Measurements from ENCODE around the gene AFMID.

Gene AFMID

GRCh38 chr17:78180083-78180482, 7.1 kb upstream of the AFMID start:
- no peak for DNase-seq (ENCODE audit: low read depth)

- no peak for DNase-seq (ENCODE audit: low read depth)
These were observed 6.7 kb upstream of the AFMID start for GRCh38 chr17:78180508-78180907.

GRCh38 chr17:78182504-78182903, 4.7 kb upstream of the AFMID start:
- DNase-seq (ENCODE audit: low read depth): no peak

- DNase-seq (ENCODE audit: low read depth): no peak
These were observed 3.2 kb upstream of the AFMID start for GRCh38 chr17:78183916-78184315.

- no peak for DNase-seq (ENCODE audit: low read depth)
These were observed 2.8 kb upstream of the AFMID start for GRCh38 chr17:78184351-78184750.

GRCh38 chr17:78184868-78185267, 2.3 kb upstream of the AFMID start:
- no peak for DNase-seq (ENCODE audit: low read depth)

GRCh38 chr17:78185981-78186691, 1.0 kb upstream of the AFMID start:
- DNase-seq (ENCODE audit: low read depth): peak; percentile 72

GRCh38 chr17:78196716-78197115, 9.6 kb downstream of the AFMID start:
- DNase-seq (ENCODE audit: low read depth): no peak

- DNase-seq (ENCODE audit: low read depth): no peak
These were observed 10.1 kb downstream of the AFMID start for GRCh38 chr17:78197147-78197832.

GRCh38 chr17:78200451-78200850, 13.3 kb downstream of the AFMID start:
- DNase-seq (ENCODE audit: low read depth): no peak

- no peak for DNase-seq (ENCODE audit: low read depth)
These were observed 15.5 kb downstream of the AFMID start for GRCh38 chr17:78202666-78203065.

GRCh38 chr17:78204387-78205123, 17.4 kb downstream of the AFMID start:
- no peak for DNase-seq (ENCODE audit: low read depth)

GRCh38 chr17:78205124-78205775, 18.1 kb downstream of the AFMID start:
- DNase-seq (ENCODE audit: low read depth): no peak

- no peak for DNase-seq (ENCODE audit: low read depth)
These were observed 19.1 kb downstream of the AFMID start for GRCh38 chr17:78206298-78206697.

- DNase-seq (ENCODE audit: low read depth): no peak
These were observed 21.3 kb downstream of the AFMID start for GRCh38 chr17:78208486-78208885.

GRCh38 chr17:78210111-78210510, 22.9 kb downstream of the AFMID start:
- DNase-seq (ENCODE audit: low read depth): no peak

- DNase-seq (ENCODE audit: low read depth): no peak
These were observed 23.9 kb downstream of the AFMID start for GRCh38 chr17:78211032-78211431.

GRCh38 chr17:78214016-78214705, 27.0 kb downstream of the AFMID start, which contains the start of gene BIRC5:
TSS of gene BIRC5 (plus strand) at chr17:78214253. CDS start at chr17:78214317, 64 bp downstream.
- DNase-seq (ENCODE audit: low read depth): peak; percentile 96

- DNase-seq (ENCODE audit: low read depth): peak; percentile 36
These were observed 27.5 kb downstream of the AFMID start for GRCh38 chr17:78214706-78215061.

- DNase-seq (ENCODE audit: low read depth): no peak
These were observed 32.4 kb downstream of the AFMID start for GRCh38 chr17:78219396-78220150.

- DNase-seq (ENCODE audit: low read depth): no peak
These were observed 35.9 kb downstream of the AFMID start for GRCh38 chr17:78223061-78223460.

Measured in ELR (cell line).